HEK293T (cell line): ENCODE measurements around the gene LARGE1.

ENCODE experiments used
- CTCF ChIA-PET: fragments of 350-600 bp; formaldehyde crosslinking; extraction: SDS; loops from one replicate; lab custom pipeline; 2021; ENCODE audit warnings: antibody characterized with exemption, inconsistent platforms; lab: Yijun Ruan, JAX
- POLR2A ChIA-PET: fragments of 350-600 bp; formaldehyde crosslinking; extraction: SDS; loops from one replicate; lab custom pipeline; 2020; ENCODE audit warnings: antibody characterized with exemption, inconsistent platforms; lab: Yijun Ruan, JAX
- DNase-seq: peaks from one replicate; pipeline ENCODE4 v3.0.0; 2012; ENCODE audit warnings: mixed read lengths; ENCODE audit errors: extremely low spot score
- ARNT ChIP-seq: fragments of 450-650 bp; IDR thresholded peaks from 2 replicates; pipeline ENCODE4 v1.6.1; 2017; ENCODE audit warnings: mild to moderate bottlenecking
- BHLHE40 ChIP-seq: fragments of 450-650 bp; IDR thresholded peaks from 2 replicates; pipeline ENCODE4 v1.6.1; 2016; ENCODE audit warnings: mild to moderate bottlenecking, moderate library complexity, borderline replicate concordance
- CTBP1 ChIP-seq: fragments of 450-650 bp; IDR thresholded peaks from 2 replicates; pipeline ENCODE4 v1.6.1; 2016; ENCODE audit warnings: borderline replicate concordance
- ELF4 ChIP-seq: fragments of 450-650 bp; IDR thresholded peaks from 2 replicates; pipeline ENCODE4 v1.6.1; 2017; ENCODE audit warnings: antibody characterized with exemption
- FOXA1 ChIP-seq: fragments of 450-650 bp; IDR thresholded peaks from 2 replicates; pipeline ENCODE4 v1.6.1; 2016; ENCODE audit warnings: mild to moderate bottlenecking
- FOXK2 ChIP-seq: fragments of 450-650 bp; IDR thresholded peaks from 2 replicates; pipeline ENCODE4 v1.6.1; 2016; ENCODE audit warnings: mild to moderate bottlenecking
- FOXM1 ChIP-seq: fragments of 450-650 bp; IDR thresholded peaks from 2 replicates; pipeline ENCODE4 v1.6.1; 2017; ENCODE audit warnings: mild to moderate bottlenecking, borderline replicate concordance
- HDGF ChIP-seq: fragments of 450-650 bp; IDR thresholded peaks from 2 replicates; pipeline ENCODE4 v1.6.1; 2017; ENCODE audit warnings: antibody characterized with exemption, borderline replicate concordance
- L3MBTL2 ChIP-seq: fragments of 450-650 bp; conservative IDR thresholded peaks from 2 replicates; pipeline ENCODE4 v1.6.1; 2016; ENCODE audit warnings: mild to moderate bottlenecking
- LEF1 ChIP-seq: fragments of 450-650 bp; IDR thresholded peaks from 2 replicates; pipeline ENCODE4 v1.6.1; 2017; ENCODE audit warnings: mild to moderate bottlenecking, borderline replicate concordance
- NFRKB ChIP-seq: fragments of 450-650 bp; IDR thresholded peaks from 2 replicates; pipeline ENCODE4 v1.6.1; 2016; ENCODE audit warnings: mild to moderate bottlenecking, moderate library complexity
- PKNOX1 ChIP-seq: fragments of 450-650 bp; IDR thresholded peaks from 2 replicates; pipeline ENCODE4 v1.6.1; 2016
- SP1 ChIP-seq: fragments of 450-650 bp; IDR thresholded peaks from 2 replicates; pipeline ENCODE4 v1.6.1; 2017
- SUZ12 ChIP-seq: fragments of 450-650 bp; IDR thresholded peaks from 2 replicates; pipeline ENCODE4 v1.6.1; 2016; ENCODE audit warnings: mild to moderate bottlenecking
- TARDBP ChIP-seq: fragments of 450-650 bp; IDR thresholded peaks from 2 replicates; pipeline ENCODE4 v1.6.1; 2016
- ZNF384 ChIP-seq: fragments of 450-650 bp; IDR thresholded peaks from 2 replicates; pipeline ENCODE4 v1.6.1; 2016

The LARGE1 gene

DNA sequence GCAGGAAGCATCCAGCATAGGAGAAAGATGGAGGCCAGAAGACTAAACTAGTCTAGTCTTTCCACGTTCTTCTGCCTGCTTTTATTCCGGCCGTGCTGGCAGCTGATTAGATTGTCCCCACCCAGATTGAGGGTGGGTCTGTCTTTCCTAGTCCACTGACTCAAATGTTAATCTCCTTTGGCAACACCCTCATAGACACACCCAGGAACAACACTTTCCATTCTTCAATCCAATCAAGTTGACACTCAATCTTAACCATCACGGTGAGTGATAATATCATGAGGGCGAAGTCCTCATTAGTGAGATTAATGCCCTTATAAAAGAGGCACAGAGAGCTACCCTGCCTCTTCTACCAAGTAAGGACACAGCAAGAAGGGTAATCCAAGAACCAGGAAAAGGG lies 424.2 kb downstream of the LARGE1 start:
- CTCF ChIA-PET, result no interaction called here
- no peak for DNase-seq
- POLR2A ChIA-PET, result no interaction called here
- TF ChIP-seq FOXA1, result no peak
- no peak for TF ChIP-seq PKNOX1
- TF ChIP-seq ARNT, result no peak
- TF ChIP-seq L3MBTL2, result no peak
- TF ChIP-seq LEF1, result no peak
- no peak for TF ChIP-seq FOXM1

DNA sequence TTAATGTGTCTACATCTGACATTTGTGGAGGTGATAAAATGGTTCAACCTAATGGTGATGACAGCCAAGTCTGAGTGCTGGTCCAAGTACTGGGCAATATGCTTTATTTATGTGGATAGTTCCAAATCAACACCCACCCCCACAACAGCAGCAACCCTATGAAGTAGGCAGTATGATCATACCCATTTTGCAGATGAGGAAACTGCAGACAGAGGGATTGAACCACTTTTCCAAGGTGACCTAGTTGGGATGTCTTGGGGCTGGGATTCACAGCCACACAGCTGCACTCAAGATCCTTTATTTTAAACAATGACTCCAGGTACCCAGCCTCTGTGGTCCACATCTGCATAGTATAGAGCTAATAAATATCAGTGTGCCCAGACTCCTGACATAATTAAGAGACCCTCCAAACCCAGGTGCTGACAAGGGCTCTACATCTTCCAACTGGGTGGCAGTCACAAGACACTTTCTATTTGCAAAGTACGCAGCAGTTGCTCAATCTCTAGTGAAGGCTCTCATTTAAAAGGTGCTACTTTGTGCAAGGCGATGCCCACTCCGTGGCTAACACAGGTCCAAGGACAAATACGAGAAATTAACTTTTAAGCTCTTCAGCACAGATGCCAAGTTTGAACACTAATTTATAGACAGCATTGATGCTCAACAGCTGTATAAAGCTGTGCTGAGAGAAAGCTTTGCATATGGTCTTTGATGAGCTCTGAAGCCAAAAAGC lies 426.6 kb downstream of the LARGE1 start:
- DNase-seq, result no peak
- ChIA-PET POLR2A (no interaction called here), CTCF (interaction anchor here (1.7 kb wide), 1 partner anchor 26 kb away, joined by 4 read pairs; no protein-coding TSS in a partner anchor)
- TF ChIP-seq TARDBP, result no peak
- TF ChIP-seq ARNT, result no peak
- no peak for TF ChIP-seq LEF1

DNA sequence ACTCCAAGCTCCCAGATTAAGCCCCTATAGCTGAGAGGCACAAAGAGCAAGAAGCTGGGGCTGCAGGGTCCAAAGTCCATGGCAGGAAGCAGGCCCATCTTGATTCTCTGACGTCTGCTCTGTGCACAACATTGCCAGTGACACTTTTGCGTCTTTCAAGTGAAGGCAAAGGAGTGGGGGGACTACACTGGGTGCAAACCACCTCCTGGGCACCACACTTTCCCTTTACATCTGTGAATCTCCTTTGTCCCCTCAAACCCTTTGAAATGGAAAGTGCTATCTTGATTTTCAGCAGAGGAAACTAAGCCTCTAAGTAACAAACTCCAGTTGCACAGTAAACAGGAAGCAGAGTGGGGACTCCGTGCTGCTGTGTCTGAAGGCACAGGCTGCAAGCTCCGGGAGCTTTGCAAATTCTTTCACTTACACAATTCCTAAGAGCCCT lies 428.0 kb downstream of the LARGE1 start:
- no peak for DNase-seq
- ChIA-PET POLR2A (no interaction called here), CTCF (no interaction called here)
- no peak for TF ChIP-seq SP1
- TF ChIP-seq NFRKB, result no peak
- TF ChIP-seq ARNT, result no peak
- no peak for TF ChIP-seq PKNOX1
- TF ChIP-seq ZNF384, result no peak
- no peak for TF ChIP-seq ELF4
- TF ChIP-seq L3MBTL2, result no peak
- TF ChIP-seq CTBP1, result no peak
- TF ChIP-seq FOXM1, result no peak
- TF ChIP-seq TARDBP, result no peak
- no peak for TF ChIP-seq SUZ12
- no peak for TF ChIP-seq LEF1
- no peak for TF ChIP-seq BHLHE40

DNA sequence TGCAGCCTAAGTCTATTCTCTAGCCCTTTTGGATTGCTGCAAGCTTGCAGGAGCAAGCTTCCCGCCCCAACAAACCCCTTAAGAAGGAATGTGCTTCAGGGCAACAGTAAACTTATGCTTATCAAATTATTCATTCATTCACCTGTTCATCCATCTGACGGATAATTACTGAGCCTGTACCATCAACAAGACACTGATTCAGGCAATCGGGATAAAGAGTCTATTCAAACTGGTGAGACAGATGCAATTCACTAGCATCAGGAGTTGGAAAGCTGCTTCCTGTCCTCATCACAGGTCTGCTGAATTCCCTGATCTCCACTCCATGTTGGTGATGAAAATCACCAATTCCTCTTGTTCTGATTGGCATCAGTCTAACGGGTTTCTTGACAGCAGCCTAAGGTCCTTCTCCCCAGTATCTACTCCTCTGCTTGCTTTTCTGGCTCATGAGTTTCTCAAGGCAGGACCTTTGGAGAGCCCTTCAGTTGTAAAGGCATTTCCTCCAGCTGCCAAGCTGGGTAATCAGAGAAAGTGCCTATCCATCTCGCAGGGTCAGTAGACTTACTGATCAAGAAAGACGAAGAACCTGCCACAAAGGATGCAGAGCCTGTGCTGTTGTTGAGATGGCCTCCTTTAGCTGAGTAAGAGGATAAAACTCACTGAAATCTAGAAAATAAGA lies 433.1 kb downstream of the LARGE1 start:
- no peak for DNase-seq
- ChIA-PET POLR2A (no interaction called here), CTCF (no interaction called here)
- TF ChIP-seq L3MBTL2, result no peak
- TF ChIP-seq LEF1, result no peak
- no peak for TF ChIP-seq HDGF
- TF ChIP-seq ZNF384, result no peak
- TF ChIP-seq FOXK2, result no peak

DNA sequence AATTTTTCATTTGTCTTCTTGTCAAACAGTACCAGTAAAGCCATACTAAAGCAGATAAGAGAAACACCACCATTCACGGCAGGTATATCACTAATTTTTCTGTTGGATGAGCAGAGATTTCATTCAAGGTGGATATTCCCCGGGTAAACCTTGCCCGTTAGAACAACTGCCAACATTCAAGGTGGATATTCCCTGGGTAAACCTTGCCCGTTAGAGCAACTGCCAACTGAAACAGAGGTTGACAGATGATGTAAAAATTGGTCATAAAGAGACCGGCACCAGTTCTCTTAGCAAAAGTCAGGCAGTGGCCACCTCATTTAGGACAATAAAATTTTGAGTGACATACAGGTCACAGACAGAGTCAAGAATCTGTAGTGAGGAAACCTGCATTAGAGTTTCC lies 438.7 kb downstream of the LARGE1 start:
- ChIA-PET POLR2A (no interaction called here), CTCF (no interaction called here)
- TF ChIP-seq NFRKB (no peak), SP1 (no peak), HDGF (no peak), PKNOX1 (peak; percentile 80), L3MBTL2 (no peak)
- no peak for DNase-seq

DNA sequence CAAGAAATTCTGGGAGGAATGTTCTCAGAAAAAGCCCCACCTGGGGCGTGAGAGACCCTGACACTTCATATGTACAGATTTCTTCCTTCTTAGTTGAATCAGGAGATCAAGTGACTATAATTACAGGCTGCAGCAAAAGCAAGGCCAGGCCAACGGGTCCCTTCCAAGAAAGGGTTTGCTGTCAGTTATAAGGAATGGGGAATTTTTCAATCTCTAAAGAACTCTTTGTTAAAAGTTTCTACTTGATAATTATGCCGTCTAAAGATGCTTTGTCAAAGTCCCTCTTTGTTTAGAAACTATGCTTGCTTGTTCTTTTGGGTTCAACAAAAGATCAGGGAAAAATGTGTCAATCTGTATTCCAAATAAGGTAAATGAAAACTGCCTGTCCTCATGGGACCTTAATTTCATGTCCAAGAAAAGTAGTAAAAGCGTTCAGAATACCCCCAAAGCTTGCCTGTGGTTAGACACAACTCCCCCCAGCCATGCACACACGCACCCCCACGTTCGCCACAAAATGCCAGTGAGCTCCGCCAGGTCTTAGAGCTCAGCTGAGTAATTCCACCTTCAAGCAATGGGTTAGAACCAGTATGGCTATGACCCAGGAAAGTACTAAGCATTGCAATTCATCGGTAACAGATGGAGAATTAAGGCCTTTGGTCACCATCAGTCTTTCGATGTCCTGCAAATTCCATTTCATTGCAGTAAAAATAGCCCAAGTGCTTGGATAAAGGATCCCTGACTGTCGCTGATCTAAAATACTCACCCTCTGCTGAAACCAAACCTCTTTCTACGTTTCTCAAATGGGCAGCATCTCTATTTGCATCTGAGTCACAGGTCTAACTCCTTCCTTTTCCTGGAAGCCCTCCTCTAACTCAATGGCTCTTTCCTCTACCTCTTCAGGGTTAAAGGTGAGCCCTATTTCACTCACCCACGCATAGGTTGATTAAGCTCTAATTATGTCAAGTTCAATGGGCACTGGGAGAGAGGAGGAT lies 442.9 kb downstream of the LARGE1 start:
- CTCF ChIA-PET, result no interaction called here
- TF ChIP-seq PKNOX1 (no peak), SP1 (no peak), TARDBP (no peak), FOXA1 (no peak), NFRKB (no peak), L3MBTL2 (no peak), ZNF384 (no peak), HDGF (no peak), SUZ12 (no peak), FOXK2 (no peak), CTBP1 (no peak), BHLHE40 (no peak), LEF1 (no peak), FOXM1 (no peak), ARNT (no peak), ELF4 (no peak)
- no peak for DNase-seq
- POLR2A ChIA-PET, result no interaction called here
